Cardiac muscle cell (in vitro differentiated cells and primary cell): ENCODE results near the gene ING2. TPM values are rescaled to one million over a fixed set of nuclear protein-coding genes. Genes with fewer than 3 reads are reported as not detected.

Experiments
- DNase-seq, 2 donors: peaks; one replicate each; pipeline versions ENCODE4 v3.0.0 to v3.0.0-alpha.2; 2010 to 2017; ENCODE audit warnings: low read depth in 1 of 2, low spot score in 1 of 2
- H3K27ac ChIP-seq: fragments of 200-600 bp; sonication (generic); 2 replicates; pipeline ENCODE4 v1.5.1; 2016
- H3K27me3 ChIP-seq: fragments of 200-600 bp; sonication (generic); 2 replicates; pipeline ENCODE4 v1.6.0; 2016; ENCODE audit warnings: control low read depth
- H3K36me3 ChIP-seq: fragments of 200-600 bp; sonication (generic); 2 replicates; pipeline ENCODE4 v1.5.1; 2016; ENCODE audit warnings: control low read depth
- H3K4me1 ChIP-seq: fragments of 200-600 bp; sonication (generic); 2 replicates; pipeline ENCODE4 v1.8.1; 2017; ENCODE audit warnings: low read depth, mild to moderate bottlenecking, mixed run types
- H3K4me3 ChIP-seq: fragments of 200-600 bp; sonication (generic); 2 replicates; pipeline ENCODE4 v1.5.1; 2016; ENCODE audit warnings: mild to moderate bottlenecking
- H3K9me3 ChIP-seq: fragments of 200-600 bp; sonication (generic); 2 replicates; pipeline ENCODE4 v1.5.1; 2017; ENCODE audit warnings: low read depth, mild to moderate bottlenecking, control low read depth
- polyA plus RNA-seq: library from polyadenylated mRNA; unstranded; fragments of >200 nt; fragmentation: Nextera tagmentation; extraction: Ambion mirVana; gene quantifications from 2 replicates; pipeline ENCODE4 v1.2.1, GENCODE V29; 2016
- total RNA-seq: library from RNA; depleted of rRNA; stranded (reverse); fragments of >200 nt; gene quantifications from 2 replicates; pipeline ENCODE4 v1.2.3, GENCODE V29; 2016
- TF ChIP-seq, protein P1 (sequence below): IDR thresholded peaks from 2 replicates; pipeline ENCODE4 v1.5.1; 2012; ENCODE audit warnings: low read depth, mild to moderate bottlenecking, low read length

Gene ING2
- total and polyA plus RNA-seq, 2 experiments from 2014 or later = 14.2 to 32.9 TPM

DNA sequence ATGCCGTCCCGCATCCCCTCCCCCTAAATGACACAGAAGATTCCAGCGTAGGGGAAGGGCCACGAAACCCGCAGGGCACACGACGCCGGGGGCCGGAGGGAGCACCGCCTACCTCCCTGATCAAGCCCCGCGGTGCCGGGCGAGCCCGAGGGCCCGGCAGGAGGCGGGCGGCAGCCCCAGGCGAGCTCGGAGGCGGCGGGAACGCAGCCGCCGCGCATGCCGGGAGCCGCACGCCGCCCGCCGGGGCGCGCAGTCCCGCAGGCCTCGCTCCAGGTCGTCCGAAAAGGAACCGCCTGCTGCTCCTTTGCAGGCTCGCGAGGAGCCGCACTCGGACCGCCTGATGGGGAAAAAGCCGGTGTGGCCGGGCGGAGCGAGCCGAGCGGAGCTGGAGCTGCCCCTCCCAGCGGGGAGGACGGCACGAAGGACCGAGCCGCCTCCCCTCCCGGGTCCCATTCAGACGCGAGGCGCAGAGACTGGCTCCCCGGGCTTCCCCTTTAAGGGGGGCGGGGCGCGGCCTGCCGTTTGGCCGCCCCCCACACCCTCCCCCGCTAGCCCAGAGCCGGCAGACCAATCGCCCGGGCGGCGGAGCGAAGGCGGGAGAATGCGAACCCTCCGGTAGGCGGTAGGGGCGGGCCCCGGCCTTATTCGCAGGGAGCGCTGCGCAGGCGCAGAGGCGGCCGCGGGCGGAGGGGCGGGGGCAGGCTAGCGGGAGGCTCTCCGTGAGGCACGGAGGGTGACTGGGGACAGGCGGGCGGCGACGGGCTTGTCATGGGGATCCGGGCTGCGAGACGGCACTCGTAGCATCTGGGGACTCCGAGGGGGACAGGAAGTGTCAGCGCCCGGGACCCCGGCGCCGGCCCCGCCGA is 561 bp upstream of the ING2 start:
- Histone ChIP-seq H3K27me3 (no peaks in the 10 kb centered on the region), H3K4me1 (peaks cover 26% of the 10 kb centered on the region), H3K27ac (peak overlapping the region; percentile 91), H3K4me3 (peak overlapping the region; percentile 71), H3K9me3 (no peaks in the 10 kb centered on the region), H3K36me3 (no peaks in the 10 kb centered on the region)
- DNase-seq = peak; percentile 98 to 99
- TF ChIP-seq, protein P1, sequence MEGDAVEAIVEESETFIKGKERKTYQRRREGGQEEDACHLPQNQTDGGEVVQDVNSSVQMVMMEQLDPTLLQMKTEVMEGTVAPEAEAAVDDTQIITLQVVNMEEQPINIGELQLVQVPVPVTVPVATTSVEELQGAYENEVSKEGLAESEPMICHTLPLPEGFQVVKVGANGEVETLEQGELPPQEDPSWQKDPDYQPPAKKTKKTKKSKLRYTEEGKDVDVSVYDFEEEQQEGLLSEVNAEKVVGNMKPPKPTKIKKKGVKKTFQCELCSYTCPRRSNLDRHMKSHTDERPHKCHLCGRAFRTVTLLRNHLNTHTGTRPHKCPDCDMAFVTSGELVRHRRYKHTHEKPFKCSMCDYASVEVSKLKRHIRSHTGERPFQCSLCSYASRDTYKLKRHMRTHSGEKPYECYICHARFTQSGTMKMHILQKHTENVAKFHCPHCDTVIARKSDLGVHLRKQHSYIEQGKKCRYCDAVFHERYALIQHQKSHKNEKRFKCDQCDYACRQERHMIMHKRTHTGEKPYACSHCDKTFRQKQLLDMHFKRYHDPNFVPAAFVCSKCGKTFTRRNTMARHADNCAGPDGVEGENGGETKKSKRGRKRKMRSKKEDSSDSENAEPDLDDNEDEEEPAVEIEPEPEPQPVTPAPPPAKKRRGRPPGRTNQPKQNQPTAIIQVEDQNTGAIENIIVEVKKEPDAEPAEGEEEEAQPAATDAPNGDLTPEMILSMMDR = peak; percentile 28

DNA sequence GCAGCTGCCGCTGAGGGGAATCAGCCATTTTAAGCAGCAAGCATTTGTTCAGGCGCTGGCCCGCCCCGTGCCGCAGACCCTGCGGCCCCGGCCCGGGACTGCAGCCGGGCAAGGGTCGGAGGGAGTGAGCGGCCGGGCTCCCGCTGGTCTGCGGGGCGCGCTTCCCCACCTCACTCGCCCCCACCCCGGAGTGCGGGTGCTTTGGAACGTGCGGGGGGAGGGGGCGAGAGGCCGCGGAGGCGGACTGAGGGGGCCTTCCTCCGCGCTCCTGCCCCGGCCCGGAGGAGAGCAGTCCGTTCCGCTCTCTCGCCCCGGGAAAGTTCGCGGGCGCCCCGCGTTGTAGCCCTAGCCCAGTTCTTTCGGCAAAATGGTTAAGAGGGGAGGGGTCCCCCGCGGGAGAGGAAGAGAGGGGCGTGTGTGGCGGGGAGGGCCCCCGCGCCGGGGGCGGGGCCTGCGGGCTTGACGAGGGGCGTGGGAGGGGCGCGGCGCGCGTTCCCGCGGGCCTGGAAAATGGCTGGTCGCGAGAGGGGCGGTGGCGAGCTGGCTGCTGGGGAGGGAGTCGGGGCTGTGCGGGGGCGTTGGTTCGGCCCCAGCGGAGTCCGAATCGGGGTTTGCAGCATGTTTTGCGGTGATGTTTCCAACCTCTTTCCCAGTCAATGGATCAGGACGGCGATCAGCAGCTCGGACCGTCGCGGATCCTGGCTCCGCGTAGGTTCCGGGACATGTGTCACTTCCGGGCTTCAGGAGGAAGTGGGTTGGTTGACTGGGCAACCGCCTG is 942 bp downstream of the ING2 start:
- Histone ChIP-seq H3K27me3 (no peaks in the 10 kb centered on the region), H3K4me3 (peak overlapping the region; percentile 71), H3K27ac (peak overlapping the region; percentile 91), H3K4me1 (peaks cover 26% of the 10 kb centered on the region), H3K9me3 (no peaks in the 10 kb centered on the region), H3K36me3 (peaks cover 4% of the 10 kb centered on the region)
- DNase-seq = peak; percentile 84 to 93
- TF ChIP-seq, protein P1 = no peak

DNA sequence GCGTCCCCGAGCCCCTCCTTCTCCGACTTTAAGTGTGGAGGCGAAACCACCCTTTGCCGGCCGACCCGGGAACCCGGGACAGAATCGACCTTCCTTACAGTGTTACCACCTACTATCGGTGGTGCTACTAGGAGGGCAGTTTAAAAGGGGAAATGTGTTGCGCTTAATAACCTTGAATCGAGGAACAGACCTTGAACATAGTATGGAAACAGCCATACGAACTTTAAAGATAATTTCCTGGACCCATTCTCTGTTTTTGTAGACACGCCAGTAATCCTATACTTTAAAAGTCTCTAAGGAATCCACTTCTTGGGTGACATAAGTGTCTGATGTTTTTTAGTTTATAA is 1.5 kb downstream of the ING2 start:
- Histone ChIP-seq H3K27ac (no peak overlapping the region), H3K9me3 (no peaks in the 10 kb centered on the region), H3K36me3 (peaks cover 9% of the 10 kb centered on the region), H3K27me3 (no peaks in the 10 kb centered on the region), H3K4me3 (peak overlapping the region; percentile 71), H3K4me1 (peaks cover 26% of the 10 kb centered on the region)
- no peak for DNase-seq
- TF ChIP-seq, protein P1 = no peak

DNA sequence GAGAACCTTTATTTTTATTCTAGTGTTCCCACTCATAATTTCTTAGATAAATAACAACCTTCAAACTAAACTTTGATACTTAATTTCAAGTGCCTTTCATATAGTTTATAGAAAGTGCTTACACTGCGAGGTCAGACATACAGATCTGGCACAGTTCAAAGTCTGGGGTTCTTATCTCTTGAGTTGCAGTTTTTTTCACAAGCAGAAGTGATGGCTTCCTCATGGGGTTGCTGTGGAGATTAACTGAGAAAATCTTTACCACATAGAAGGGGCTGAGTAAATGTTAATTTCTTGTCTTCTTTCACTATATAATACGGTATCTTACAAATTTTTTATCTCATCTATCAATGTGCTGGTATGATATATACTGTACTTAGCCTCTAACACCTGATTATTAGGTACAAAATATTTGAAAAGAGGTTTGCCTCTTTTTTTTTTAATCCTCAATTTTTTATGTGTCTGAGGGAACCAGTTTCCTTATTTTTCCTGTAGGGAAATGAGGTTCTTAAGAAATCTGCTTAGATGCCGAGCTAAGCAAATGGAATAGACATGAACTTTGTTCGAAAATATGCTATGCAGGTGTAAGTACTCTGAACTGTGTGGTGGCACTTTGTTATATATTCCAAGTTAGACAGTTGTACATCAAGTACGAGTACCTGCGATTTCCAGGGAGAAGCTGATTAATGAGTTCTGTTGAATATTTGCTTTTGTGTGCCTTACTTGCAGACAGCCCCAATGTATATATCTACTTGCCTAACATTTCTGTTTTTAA is 3.3 kb downstream of the ING2 start:
- H3K27me3 ChIP-seq = no peaks in the 10 kb centered on the region
- peak; percentile 28 to 31 for DNase-seq
- no peaks in the 10 kb centered on the region for H3K9me3 ChIP-seq
- peaks cover 16% of the 10 kb centered on the region for H3K4me1 ChIP-seq
- H3K4me3 ChIP-seq = no peak overlapping the region
- TF ChIP-seq, protein P1 = no peak
- peaks cover 22% of the 10 kb centered on the region for H3K36me3 ChIP-seq
- no peak overlapping the region for H3K27ac ChIP-seq

DNA sequence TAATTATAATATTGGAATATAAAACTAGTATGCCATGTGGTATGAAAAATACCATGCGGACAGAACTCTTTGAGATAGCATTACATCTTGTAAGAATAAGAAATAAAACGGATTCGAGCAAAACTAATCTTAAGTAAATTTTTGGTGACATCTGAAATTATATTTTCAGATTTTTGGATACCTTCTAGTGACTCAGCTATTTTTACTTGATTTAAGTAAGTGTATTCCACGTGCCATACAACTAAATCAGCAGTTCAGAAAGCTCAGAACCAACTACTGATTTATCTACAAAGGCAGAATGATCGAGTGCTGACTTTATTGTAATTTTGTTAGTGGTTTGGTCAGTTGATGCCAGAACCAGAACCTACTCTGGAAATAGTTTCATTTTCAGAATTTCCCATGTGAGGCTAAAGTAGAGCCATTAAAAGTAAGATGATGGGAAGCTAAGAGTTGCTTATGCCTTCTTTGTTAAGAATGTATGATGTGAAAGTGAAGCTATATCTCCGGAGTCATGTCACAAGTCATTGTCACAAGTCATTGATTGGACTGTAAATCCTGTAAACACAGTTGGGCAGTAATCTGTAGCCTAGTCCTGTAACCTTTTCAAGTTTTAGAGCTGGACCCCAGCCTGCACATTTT is 4.0 kb downstream of the ING2 start:
- TF ChIP-seq, protein P1 = no peak
- peaks cover 22% of the 10 kb centered on the region for H3K36me3 ChIP-seq
- H3K4me1 ChIP-seq = peaks cover 14% of the 10 kb centered on the region
- no peak for DNase-seq
- no peaks in the 10 kb centered on the region for H3K9me3 ChIP-seq
- H3K27me3 ChIP-seq = no peaks in the 10 kb centered on the region
- no peak overlapping the region for H3K4me3 ChIP-seq
- H3K27ac ChIP-seq = no peak overlapping the region
